HPDE6-E6E7 (cell line): Measurements from ENCODE around the gene IL36G.
A peak's percentile ranks its signal among the peaks of the same experiment; 100 is the strongest.

Source experiments
- DNase-seq: peaks from one replicate; pipeline ENCODE4 v3.0.0; 2011; ENCODE audit warnings: missing footprints; ENCODE audit errors: extremely low spot score

Gene IL36G

DNA sequence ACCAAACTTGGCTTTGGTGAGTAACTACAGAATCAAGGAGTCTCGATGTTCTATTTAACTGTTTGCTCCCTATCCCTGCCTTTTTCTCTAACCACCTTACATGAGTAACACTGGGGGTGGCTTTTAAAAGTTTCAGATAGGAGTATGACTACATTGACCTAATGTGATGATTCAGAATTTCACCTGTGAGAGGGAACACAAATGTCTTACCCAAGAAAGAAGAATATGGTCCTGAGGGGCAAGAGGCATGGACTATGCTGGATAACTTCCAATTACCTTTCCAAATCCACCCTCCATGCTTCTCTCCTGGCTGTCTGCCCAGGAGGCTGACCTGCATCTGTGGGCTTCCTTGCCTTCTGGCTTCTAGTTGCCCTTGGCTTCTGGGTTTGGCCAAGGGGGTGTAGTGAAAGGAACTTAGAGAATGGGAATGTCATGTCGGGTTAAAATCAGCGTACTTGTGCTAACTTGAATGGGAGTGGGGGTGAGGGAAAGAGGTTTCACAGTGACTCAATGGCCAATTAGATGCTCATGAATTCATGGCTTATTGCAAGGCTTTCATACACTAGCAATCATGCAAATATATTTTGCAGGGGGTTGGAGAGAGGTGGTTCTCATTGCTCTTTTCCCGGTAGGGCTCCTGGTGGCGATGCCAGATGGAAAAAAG is 5.3 kb upstream of the IL36G start:
- DNase-seq = peak; percentile 54

DNA sequence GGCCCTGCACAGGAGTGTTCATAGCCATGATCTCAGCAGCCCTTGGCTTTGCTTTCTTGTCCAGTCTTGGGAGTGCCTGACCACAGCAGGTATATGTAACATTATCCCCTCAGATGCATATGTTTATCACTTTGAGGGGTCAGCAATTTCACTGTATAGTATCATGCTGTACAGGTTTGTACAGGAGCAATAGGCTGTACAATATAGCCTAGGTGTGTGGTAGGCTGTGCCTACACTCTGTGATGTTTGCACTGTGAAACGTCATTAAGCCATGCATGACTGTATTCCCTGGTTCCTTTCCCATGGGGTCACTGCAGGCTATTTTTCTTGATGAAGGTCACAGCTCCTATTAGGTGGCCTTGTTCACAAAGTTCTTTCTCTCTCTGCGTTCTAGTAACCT is 4.7 kb upstream of the IL36G start:
- no peak for DNase-seq

DNA sequence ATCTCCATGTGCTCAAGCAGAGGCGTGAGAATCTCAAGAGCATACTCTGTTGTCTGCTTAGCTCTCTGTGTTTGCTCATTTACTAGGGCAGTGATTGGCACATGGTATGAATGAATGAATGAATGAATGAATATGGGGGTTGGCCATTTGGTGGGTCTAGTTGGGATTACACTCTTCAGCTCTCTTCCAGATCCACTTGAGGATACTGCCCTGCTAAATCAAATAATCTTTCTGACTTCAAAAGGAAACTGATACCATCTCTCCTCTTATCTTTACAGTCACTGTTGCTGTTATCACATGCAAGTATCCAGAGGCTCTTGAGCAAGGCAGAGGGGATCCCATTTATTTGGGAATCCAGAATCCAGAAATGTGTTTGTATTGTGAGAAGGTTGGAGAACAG is 1.9 kb downstream of the IL36G start:
- no peak for DNase-seq

DNA sequence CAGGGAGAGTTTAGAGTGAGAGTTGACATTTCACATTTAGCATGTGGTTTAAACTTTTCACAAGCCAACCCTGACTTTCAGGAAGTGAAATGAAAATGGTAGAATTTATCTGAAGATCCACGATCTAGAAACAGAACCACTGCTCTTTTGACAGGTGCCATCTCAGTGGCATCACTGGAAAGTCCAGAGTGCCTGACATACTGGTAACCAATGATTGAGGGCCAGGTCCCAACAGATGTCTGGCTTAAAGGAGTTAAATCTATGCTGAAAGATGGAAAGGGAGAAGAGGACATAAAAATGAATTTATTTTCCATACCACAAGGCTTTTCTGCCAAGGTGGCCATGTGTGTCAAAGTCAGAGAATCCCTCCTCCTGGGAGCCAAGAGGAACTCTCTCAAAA is 2.7 kb downstream of the IL36G start:
- DNase-seq = no peak

DNA sequence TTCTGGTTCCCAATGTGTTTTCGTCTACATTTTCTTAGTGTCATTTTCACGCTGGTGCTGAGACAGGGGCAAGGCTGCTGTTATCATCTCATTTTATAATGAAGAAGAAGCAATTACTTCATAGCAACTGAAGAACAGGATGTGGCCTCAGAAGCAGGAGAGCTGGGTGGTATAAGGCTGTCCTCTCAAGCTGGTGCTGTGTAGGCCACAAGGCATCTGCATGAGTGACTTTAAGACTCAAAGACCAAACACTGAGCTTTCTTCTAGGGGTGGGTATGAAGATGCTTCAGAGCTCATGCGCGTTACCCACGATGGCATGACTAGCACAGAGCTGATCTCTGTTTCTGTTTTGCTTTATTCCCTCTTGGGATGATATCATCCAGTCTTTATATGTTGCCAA is 7.3 kb downstream of the IL36G start:
- no peak for DNase-seq

DNA sequence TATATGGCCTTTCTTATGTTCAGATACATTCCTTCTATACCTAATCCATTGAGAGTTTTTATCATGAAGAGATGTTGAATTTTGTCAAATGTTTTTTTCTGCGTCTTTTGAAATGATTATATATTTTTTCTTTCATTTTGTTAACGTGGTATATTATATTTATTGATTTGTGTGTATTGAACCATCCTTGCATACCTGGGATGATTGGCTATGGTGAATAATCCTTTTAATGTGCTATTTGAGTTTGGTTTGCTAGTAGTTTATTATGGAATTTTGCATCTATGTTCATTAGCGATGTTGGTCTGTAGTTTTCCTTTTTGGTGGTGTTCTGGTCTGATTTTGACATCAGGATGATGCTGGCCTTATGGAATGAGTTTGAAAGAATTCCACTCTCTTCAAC is 11.8 kb downstream of the IL36G start:
- no peak for DNase-seq

DNA sequence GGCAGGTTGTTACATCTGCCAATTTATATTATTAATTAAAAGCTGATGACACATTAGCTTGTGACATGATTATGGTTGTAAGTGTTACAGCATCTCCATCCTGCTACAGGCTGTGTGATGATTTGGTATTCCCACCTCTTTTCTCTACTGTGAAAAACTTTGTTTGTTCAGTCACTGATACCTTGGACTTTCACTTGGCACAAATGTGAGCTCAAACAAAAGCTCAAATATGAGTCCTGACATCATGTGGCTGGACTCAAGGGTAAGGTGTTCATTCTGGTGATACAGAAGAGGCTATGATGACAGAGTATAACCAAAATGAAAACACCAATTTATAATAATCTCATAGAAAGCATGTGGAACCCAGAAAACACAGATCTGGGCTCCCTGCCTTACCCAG is 16.0 kb downstream of the IL36G start:
- no peak for DNase-seq

DNA sequence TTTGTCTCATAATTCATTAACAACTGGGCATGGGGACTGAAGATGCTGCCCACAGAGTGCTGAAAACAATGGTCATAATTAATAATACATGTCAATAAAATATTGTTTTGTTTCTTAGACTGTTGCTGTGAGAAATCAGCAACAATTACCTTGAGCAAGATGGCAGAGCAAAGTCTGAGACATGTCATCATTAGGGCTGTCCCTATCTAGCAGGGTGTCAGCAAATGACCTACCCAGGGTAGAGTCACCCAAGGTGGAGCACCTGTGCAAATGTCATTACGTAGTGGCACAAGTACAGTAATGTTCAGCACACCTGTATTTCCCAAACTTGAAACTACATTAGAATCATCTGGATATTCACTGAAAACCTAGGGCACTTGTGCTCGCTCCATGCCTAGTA is 16.8 kb downstream of the IL36G start:
- DNase-seq = no peak

DNA sequence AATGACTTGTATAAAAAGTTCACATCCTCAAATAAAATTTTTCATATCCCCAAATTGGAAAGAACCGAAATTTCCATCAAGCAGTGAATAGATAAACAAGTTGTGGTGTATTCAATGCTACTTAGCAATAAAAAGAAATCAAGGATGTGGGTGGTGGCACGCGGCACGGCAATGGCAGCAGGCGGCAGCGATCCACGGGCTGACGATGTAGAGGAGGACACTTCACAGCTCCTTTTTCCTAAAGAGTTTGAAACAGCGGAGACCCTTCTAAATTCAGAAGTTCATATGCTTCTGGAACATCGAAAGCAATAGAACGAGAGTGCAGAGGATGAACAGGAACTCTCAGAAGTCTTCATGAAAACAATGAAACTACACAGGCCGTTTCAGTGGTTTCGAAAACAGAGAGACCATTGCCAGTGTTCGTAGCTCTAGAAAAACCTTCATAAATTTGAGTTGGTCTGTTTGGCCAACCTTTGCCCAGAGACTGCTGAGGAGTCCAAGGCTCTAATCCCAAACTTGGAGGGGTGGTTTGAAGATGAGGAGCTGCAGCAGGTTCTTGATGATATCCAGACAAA is 17.6 kb downstream of the IL36G start:
- no peak for DNase-seq

DNA sequence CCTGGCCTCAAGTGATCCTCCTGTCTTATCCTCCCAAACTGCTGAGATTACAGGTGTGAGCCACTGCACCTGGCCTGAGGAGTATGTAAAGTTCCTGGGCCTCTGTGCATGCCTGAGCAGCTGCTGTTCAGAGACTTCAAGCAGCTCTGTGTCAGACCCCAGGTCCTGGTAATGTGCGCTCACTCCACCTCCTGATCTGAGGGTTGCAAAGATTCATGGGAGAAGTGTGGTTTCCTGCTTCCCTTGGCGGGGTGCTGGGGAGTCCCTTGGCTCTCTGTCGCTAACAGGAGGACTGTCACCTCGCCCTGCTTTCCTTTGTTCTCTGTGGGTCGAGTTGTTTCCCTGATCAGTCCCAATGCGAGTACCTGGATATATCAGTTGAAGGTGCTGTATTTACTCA is 18.8 kb downstream of the IL36G start:
- no peak for DNase-seq

DNA sequence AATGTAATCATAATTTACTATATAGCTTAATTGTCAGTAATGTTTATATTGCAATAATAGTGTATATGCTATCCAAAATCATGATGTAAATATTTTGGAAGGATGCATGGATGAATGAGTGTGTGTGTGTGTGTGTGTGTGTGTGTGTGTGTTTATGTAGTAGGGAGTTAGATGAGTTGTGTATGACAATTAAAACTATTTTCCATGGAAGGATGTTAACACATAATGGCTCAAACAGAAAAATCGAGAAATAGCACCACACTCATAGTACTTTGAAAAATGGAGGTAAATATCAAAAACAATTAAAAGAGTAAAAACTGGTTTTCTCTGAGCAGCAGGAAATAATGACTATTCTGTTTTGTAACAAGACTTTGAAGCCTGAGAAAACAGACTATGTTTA is 19.3 kb downstream of the IL36G start:
- no peak for DNase-seq

DNA sequence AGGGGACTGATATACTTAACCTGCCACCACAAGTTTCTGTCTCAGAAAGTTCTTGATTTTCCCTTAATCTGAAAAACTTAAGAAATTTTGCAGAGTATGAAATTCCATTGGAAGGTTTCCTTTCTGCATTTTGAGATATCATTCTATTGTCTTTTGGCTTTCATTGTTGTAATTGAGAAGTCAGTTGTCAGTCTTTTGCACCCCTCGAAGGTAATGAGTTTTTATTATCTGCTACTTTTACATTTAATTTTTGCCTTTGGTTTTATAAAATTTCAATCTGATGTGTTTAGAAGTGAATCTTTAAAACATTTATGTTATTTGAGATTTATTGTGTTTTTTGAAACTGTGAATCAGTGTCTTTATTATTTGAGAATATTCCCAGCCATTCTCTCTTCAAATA is 22.6 kb downstream of the IL36G start:
- no peak for DNase-seq

DNA sequence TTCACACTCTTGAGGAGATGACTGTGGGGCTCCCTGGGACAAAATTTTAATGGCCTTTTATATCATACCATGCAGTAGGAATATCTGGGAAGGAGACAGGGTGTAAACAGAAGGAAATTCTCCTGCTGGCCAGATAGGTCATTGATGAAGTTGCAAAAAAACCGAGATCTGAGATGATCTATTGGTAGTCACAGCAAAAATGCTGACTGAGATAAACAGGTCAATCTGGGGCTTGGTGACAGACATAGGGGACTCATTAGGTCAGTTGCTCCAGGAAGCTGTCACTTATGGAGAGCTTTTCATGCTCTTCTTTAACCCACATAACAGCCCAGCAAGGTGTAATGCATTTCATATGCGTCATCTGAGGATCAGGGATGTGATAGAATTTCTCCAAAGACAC is 24.9 kb downstream of the IL36G start:
- no peak for DNase-seq

DNA sequence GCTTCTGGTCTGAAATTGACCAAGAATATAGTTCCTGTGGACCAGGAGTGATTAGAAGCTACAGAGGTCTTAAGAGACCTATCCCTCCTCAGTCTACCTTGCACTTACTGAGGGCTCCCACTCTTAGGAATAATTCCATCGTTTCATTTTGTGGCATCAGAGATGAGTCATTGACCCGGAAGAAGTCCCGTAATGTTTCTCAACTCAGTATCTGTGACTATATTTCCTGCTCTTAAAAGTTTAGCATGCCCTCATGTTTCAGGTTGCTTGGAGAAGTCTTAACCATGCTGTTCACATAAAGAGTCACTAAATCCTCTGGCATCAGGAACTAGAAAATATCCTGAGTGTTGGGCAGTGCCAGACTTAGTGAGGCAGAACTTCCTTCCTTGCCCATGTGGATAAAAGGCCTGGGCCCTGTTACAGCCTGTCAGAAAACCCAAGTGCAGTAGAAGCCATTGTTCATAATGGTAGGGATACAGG is 27.3 kb downstream of the IL36G start, which contains the start of gene IL36A:
Gene IL36A (plus strand): TSS at position 430 of the 480 bp plus-strand sequence. CDS start 413 bp downstream, outside the sequence.
- no peak for DNase-seq

DNA sequence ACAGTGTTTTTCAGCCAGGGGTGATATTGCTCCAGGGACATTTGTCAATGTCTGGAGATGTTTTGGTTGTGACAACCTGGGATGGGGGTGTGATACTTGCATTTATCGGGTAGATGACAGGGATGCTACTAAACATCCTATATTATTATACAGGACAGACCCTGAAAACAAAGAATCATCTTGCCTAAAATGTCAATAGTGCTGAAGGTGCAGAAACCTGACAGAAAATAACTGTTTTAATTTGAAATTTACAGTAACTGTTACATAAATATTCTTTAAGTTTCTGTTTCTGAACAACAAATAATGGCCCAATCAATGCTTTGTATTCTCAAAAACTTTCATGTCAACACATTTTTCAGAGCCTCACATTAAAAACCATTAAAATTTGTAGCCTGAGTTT is 29.4 kb downstream of the IL36G start:
- no peak for DNase-seq

DNA sequence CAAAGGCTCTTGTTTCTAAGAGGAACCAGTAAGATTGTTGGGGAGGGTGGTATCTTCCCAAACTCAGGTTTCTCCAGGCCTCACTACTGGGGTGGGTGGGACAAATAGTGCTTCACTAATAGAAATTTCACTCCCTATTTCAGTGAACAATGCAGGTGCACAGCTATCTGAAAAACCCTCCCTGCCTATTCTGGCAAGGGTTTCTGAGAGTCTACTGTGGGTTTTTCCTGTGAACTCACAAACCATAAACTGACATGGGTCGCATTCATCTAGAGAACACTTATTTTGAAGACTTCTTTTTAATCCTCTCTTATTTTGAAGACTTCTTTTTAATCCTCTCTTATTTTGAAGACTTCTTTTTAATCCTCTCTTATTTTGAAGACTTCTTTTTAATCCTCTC is 31.8 kb downstream of the IL36G start:
- DNase-seq = no peak

DNA sequence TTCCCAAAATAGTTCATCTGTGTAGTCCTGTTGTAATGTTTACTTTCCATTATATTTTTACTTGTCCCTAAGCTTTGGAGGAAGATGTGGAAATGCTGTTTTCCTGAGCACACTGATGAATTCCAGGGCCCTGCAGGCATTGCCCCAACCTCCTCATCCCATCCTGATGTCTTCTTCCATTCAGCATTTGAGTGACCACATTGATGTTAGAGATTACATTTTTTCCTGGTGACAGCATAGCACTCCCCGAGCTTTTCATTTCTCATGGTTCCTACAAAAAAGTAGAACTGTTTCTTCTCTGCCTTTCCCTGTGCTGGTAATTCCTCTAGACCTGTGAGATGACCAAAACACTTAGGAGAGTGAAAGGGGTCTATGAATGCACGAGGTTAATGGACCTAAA is 32.3 kb downstream of the IL36G start:
- no peak for DNase-seq

DNA sequence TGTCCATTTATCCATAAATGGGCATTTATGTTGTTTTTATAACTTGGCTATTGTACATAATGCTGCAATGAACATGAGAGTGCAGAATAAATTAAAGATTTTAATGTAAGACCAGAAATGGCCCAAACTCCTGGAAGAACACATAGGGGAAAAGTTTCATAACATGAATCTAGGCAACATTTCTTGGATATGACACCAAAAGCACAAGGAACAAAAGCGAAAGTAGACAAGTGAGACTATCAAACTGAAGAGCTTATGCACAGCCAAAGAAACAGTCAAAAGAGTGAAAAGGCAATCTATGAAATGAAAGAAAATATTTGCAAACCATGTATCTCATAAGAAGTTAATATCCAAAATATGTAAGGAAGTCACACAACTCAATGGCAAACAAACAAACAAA is 33.3 kb downstream of the IL36G start:
- DNase-seq = no peak

DNA sequence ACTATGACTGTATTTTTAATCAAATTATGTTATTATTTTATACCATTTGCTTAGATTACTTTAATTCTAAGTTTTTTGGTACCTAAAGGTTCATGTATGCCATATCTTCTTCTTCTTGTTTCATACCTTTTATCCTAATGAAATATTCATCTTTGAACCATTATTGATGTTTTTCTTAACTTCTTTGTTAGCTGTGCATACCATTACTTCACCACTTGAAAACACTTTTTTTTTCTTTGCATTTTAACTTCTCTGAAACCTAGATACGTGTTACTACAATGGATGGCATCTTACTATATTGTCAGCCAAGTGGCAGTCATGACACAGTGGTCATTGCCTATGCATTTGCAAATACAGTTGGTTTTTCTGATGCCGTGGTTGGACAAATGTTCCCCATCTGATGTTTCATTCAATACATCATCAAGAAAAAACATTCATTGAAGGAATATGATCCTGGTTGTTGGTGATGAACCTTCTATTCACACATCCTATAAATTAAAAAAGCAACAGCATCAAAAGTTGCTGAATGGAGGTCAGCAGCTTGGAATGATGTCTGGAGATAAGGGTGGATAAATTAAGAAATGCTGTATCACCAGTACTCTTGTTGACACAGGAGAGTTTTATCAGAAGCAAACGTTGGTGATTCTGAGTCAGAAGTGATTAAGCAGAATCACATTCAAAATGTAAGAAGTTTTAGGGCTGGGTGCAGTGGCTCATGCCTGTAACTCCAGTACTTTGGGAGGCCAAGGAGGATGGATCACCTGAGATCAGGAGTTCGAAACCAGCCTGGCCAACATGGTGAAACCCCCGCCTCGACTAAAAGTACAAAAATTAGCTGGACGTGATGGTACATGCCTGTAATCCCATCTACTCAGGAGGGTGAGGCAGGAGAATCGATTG is 34.9 kb downstream of the IL36G start:
- peak; percentile 46 for DNase-seq

DNA sequence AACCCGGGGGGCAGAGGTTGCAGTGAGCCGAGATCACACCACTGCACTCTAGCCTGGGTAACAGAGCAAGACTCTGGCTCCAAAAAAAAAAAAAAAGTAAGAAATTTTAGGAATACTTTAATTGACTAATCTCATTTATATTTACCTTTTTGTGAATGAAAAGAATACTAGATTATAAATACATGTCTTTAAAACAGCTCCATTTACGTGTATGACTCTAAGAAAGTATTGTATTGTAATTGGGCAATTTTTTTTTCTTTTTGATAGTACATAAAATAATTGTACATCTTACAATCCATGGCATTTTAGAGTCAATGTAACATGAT is 35.5 kb downstream of the IL36G start:
- no peak for DNase-seq

DNA sequence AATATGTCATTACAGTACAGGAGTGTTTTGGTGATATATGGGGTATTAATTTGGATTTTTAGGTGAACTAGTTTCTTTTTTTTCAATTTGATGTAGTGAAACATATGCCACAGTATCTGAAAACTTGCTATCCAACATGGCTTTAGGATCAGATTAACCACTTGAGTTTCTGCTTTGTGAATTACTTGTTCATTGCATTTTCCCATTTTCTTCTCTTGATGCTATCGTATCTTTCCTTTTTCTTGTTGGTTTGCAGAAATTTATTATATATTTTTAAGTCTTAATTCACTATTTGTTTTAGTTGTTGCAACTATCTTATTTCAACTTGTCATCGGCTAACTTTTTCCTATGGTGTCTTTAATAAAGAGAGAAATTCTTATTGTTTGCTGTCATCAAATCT is 36.3 kb downstream of the IL36G start:
- DNase-seq = no peak

DNA sequence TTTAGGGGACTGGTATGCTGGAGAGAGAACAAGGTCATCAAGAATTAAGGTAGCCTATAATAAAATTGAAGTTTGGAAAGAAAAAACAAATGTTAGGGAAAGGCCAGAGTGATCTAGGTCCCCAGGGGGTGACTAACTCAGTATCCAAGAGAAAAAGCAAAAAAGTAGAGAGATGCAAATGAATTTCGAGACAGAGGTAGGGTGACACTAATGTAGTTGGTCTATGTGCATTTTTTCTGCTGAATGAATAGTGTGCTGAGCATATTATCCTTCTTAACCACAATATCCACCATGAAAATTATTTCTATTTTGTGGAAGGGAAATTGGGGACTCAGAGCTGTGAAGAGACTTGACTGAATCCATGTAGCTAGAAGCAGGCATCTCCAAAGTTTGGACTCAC is 37.2 kb downstream of the IL36G start:
- DNase-seq = no peak

DNA sequence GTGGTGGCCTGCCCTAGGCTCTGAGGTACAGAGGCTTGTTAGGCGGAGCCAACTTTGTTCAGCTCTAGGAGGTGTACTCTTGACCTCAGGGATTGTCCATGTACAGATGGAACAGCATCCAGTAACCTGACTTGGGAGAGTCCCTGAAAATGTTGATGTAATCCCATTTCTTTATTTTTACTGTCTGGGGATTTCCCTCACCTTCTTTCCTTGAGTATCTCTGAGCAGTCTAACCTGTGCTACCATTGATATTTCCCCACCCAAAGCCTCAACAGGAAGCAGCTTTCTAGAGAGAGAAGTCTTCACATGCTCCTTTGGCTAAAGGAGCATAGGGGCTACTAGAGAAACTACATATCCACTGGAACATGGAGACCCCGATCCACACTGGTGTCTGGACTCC is 37.8 kb downstream of the IL36G start:
- DNase-seq = no peak
